GM12872 (cell line): Measurements from ENCODE around the gene GNA15.

ENCODE experiments used
- CTCF ChIP-seq: IDR thresholded peaks from 3 replicates; pipeline ENCODE4 v1.5.1; 2011; ENCODE audit warnings: low read depth, mild to moderate bottlenecking, low read length, moderate library complexity; ENCODE audit not compliant: insufficient read depth

The GNA15 gene

GRCh38 chr19:3190921-3191805, 55.3 kb downstream of the GNA15 start:
- no peak for TF ChIP-seq CTCF

- TF ChIP-seq CTCF, result no peak
Measured at GRCh38 chr19:3192228-3192635, 56.4 kb downstream of the GNA15 start.

GRCh38 chr19:3192684-3193083, 56.9 kb downstream of the GNA15 start:
- TF ChIP-seq CTCF, result no peak

- TF ChIP-seq CTCF, result no peak
Measured at GRCh38 chr19:3193256-3194105, 57.6 kb downstream of the GNA15 start.

GRCh38 chr19:3194106-3195087, 58.6 kb downstream of the GNA15 start:
- TF ChIP-seq CTCF, result no peak

- no peak for TF ChIP-seq CTCF
Measured at GRCh38 chr19:3196064-3196932, 60.5 kb downstream of the GNA15 start.
